Posterior vena cava (tissue), 2 donors: ENCODE measurements around the gene TPSG1. TPM values are rescaled to one million over a fixed set of nuclear protein-coding genes. Genes with fewer than 3 reads are reported as not detected.
"Not testable (repeated sequence)": the region's sequence is repeated elsewhere in the genome, so short reads cannot be mapped to it uniquely, and the experiment has no call there.

Experiments
- DNase-seq: peaks from one replicate; pipeline ENCODE4 v3.0.0-alpha.2; 2020; ENCODE audit warnings: low spot score
- intact Hi-C, 2 donors: fragments of 100-400 bp; cut with DNase I; formaldehyde crosslinking; loops; one replicate each; pipeline versions ENCODE4 v1.14.1 to v1.14.2; 2022 to 2023
- total RNA-seq, 2 donors: library from RNA; stranded (reverse); fragmentation: NEBNext Ultra II Directional; extraction: Animal tissue kit (Norgen Biotek cat#: 25700); gene quantifications; one replicate each; pipeline ENCODE4 v1.2.1, GENCODE V29; 2021
- donor health status: DM: yes; HTN: yes; CAD: no.
- donor health status: DM: yes; HTN: yes; CAD: no.

TPSG1 gene
- total RNA-seq, 2 donors from 2014 or later: 0.52 to 1.3 TPM

GRCh38 chr16:1258225-1258600 is 33.1 kb upstream of the TPSG1 start:
- DNase-seq: no peak
- intact Hi-C loops: no loop called here

GRCh38 chr16:1257561-1258224 is 32.6 kb upstream of the TPSG1 start:
- DNase-seq: no peak
- intact Hi-C loops: no loop called here

- intact Hi-C loops: no loop called here
- DNase-seq: no peak
Observed at GRCh38 chr16:1256874-1257322, 31.8 kb upstream of the TPSG1 start.

DNA sequence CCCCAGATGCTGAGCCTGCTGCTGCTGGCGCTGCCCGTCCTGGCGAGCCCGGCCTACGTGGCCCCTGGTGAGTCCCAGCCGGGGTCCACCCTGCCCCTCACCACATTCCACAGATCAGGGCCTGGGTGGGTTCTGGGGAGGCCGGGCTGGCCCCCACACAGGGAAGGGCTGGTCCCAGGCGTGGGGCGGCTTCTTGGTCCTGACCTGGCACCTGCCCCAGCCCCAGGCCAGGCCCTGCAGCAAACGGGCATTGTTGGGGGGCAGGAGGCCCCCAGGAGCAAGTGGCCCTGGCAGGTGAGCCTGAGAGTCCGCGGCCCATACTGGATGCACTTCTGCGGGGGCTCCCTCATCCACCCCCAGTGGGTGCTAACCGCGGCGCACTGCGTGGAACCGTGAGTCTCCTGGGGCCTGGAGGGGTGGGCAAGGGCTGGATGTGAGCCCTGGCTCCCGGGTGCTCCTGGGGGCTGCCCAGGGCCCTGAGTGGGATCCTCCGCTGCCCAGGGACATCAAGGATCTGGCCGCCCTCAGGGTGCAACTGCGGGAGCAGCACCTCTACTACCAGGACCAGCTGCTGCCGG is 31.3 kb upstream of the TPSG1 start:
- DNase-seq, intact Hi-C loops: not testable (repeated sequence)

GRCh38 chr16:1255276-1256122 is 30.4 kb upstream of the TPSG1 start, which contains the start of gene TPSD1:
TSS of gene TPSD1 (plus strand) at chr16:1256069. CDS start at chr16:1256281, 212 bp downstream.
- intact Hi-C loops: not testable (repeated sequence)

GRCh38 chr16:1254821-1255220 is 29.8 kb upstream of the TPSG1 start:
- DNase-seq, intact Hi-C loops: not testable (repeated sequence)

More at GRCh38 chr16:1255276-1256122, 30.4 kb upstream of the TPSG1 start, which contains the start of gene TPSD1:
- not testable (repeated sequence) for DNase-seq

GRCh38 chr16:1253701-1254364 is 28.8 kb upstream of the TPSG1 start:
- intact Hi-C loops, DNase-seq: not testable (repeated sequence)

DNA sequence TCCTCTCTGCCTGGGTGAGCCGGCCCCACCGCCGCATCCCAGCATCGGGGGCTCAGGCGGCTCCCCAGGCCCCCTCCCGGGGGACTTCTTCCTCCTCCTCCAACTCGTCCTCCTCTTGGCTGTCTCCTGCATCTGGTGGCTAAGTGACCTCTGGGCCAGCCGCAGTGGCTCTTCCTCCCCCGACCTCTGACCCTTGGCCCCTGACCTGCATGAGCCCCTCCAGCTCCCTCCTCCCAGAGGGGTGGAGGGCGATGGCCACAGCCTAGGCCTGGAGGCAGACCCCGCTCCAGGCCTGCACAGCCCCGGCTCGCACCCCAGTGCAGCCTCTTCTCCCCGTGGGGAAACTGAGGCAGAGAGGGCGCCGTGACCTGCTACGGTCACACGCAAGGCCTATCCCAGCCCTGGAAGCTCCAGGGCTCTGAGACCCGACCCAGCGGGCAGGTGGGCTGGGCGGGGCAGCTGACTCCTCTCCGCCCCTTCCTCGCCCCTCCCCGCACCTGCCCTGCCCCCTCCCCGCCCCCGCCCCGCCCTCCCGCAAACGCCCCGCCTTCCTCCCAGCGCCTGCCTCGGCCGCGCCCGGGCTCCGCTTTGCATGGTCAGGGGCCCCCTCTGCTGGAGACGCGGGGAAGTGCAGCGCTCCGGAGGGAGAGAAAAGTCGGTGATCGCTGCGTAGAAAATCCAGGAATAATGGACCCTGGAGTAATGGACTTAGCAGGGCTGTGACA is 24.1 kb upstream of the TPSG1 start:
- intact Hi-C loops: not testable (repeated sequence)

GRCh38 chr16:1247903-1248537 is 23.0 kb upstream of the TPSG1 start:
- intact Hi-C loops, DNase-seq: not testable (repeated sequence)

More for the DNA sequence above, 24.1 kb upstream of the TPSG1 start:
- not testable (repeated sequence) for DNase-seq

DNA sequence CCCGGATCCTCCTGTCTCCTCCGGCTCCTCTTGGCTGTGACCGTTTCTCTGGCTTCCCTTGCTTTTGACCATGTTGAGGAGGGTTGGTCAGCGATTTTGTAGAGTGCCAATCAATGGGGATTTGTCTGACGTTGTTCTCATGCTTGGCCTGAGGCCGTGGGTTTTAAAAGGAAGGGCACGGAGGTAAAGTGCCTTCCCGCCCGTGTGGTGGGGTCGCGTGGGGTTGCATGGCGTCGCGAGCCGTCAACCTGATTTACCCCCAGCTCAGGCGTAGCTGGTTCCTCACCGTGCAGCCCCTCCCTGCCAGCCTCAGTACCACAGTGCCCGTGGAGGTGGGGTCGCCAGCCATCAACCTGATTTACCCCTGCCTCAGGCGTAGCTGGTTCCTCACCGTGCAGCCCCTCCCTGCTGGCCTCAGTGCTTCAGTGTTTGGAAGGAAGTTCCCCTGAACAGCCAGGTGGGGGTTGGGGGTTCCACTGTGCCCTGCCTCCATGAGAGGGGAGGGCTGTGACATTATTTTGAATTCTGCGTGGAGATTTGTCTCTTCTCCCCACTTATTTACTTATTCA is 20.5 kb upstream of the TPSG1 start:
- intact Hi-C loops: no loop called here
- no peak for DNase-seq

DNA sequence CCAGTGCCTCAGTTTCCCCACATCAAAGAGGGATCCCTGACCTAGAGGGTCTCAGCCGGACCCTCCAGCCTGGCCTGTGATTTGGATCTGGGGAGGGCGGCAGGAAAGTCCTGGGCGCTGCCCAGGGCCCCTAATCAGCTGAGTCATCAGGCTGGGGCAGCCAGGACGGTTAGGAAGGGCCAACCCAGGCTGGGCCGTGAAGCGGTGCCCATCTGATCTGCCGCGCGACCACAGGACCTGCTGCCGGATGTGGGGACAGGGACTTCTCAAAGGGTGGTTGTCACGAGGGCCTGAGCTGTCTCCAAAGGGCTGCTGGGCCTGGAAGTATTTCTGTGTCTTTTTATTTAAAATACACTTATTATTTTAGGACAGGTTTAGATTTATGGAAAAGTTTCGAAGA is 19.8 kb upstream of the TPSG1 start:
- intact Hi-C loops: no loop called here
- DNase-seq: no peak

DNA sequence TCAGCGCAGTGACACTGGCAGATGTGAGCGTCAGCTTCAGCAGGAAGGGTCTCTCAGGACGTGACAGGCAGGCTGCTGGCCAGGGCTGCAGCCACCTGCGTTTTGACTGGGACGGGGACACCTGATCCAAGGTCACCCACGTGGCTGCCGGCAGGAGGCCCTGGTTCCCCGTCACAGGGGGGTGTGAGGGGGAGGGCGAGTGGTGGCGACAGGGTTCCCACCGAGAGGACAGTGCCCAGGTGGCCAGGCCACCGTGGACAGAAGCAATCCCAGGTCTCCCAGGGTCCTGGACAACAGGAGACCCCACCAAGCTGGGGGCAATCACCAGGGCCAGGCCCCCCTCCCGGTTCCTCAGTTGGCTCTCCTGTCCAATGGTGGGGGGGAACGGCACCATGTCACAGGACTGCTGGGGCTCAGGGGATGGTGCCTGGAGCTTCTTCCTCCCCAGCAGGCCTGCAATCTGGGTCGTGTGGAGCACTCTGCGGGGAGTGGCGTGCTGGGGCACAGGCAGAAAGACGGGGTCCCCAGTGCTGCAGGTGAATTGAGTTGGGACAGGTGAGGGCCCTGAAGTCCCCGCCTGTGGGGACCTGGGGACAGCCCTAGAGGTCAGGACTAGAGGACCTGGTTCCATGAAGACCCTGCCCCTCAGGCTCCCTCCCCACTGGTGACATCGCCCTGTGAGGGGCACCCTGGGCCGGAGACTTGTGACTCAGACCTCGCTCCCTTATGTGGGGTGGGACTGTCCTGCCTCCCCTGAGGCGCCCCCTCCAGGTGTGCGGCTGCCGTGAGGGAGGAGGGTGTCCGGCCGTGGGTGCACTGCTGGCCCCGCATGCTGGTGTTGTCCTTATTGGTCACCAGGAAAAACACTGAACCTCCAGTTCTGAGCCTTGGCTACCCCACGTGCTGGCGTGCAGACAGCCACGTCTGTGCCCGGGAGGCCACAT is 19.1 kb upstream of the TPSG1 start:
- intact Hi-C loops, DNase-seq: not testable (repeated sequence)

- intact Hi-C loops, DNase-seq: not testable (repeated sequence)
Observed at GRCh38 chr16:1243363-1243762, 18.3 kb upstream of the TPSG1 start.

DNA sequence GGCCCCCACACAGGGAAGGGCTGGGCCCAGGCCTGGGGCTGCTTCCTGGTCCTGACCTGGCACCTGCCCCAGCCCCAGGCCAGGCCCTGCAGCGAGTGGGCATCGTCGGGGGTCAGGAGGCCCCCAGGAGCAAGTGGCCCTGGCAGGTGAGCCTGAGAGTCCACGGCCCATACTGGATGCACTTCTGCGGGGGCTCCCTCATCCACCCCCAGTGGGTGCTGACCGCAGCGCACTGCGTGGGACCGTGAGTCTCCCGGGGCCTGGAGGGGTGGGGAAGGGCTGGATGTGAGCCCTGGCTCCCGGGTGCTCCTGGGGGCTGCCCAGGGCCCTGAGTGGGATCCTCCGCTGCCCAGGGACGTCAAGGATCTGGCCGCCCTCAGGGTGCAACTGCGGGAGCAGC is 16.0 kb upstream of the TPSG1 start:
- DNase-seq, intact Hi-C loops: not testable (repeated sequence)

- DNase-seq, intact Hi-C loops: not testable (repeated sequence)
Observed at GRCh38 chr16:1240436-1240835, 15.4 kb upstream of the TPSG1 start, which contains the start of gene TPSAB1. TSS of gene TPSAB1 (plus strand) at chr16:1240705. CDS start at chr16:1240939, 234 bp downstream.

DNA sequence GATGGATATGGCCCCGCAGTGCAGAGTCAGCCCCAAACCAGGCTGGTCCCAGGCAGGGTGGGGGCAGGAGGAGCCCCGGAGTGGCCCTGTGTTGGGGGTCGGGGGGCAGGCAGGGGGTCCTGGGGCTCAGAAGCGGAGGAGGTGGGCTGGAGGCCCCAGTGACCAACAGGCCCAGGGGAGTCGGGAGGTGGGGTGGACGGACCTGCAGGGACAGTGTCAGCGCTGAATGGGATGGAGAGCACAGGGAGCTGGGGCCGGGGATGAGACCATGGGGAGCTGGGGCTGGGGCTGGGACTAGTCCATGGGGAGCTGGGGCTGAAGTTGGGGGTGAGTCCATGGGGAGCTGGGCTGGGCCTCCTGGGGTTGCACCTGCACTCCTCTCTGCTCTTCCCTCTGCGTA is 14.5 kb upstream of the TPSG1 start:
- intact Hi-C loops: not testable (repeated sequence)

DNA sequence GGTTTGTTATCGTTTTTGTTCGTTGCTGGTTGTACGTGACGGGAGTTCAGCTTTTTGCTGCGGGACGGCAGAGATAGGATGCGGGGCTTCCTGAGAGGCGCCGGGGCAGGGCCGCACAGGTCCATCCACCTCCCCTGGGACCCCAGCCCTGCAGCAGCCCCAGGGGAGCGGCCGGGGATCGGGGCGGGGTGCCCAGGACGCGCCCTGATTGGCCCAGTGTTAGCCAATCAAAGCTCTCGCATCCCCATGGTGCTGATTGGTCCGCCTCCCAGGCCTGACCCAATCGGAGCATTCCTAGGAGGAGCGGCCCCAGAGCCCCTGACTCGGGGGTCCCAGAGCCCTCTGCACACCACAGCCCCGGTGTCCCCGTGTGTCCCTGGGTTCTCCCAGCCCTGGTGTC is 13.8 kb upstream of the TPSG1 start:
- intact Hi-C loops, DNase-seq: not testable (repeated sequence)

More for the DNA sequence above, 14.5 kb upstream of the TPSG1 start:
- not testable (repeated sequence) for DNase-seq
